GM12878 (cell line): ENCODE measurements around the gene ITGB2.

ENCODE experiments used
- BCL11A ChIP-seq: IDR thresholded peaks from 2 replicates; pipeline ENCODE4 v1.6.1; 2011; ENCODE audit warnings: low read depth, low read length
- CHD2 ChIP-seq: IDR thresholded peaks from 2 replicates; pipeline ENCODE4 v1.6.1; 2011; ENCODE audit warnings: low read depth, low read length, improper control_type of control experiment, borderline replicate concordance
- SMAD1 ChIP-seq: fragments of 450-650 bp; IDR thresholded peaks from 2 replicates; pipeline ENCODE4 v1.6.1; 2018; ENCODE audit warnings: mild to moderate bottlenecking, low read depth; ENCODE audit not compliant: partially characterized antibody
- SMC3 ChIP-seq: IDR thresholded peaks from 2 replicates; pipeline ENCODE4 v1.6.1; 2011; ENCODE audit warnings: low read length, improper control_type of control experiment, borderline replicate concordance
- STAT1 ChIP-seq: fragments of 450-650 bp; conservative IDR thresholded peaks from 2 replicates; pipeline ENCODE4 v1.6.1; 2014; ENCODE audit warnings: antibody characterized with exemption, mild to moderate bottlenecking
- TF ChIP-seq, protein P1 (sequence below): IDR thresholded peaks from 2 replicates; pipeline ENCODE4 v1.6.1; 2012; ENCODE audit warnings: low read depth, low read length, improper control_type of control experiment

GRCh38 chr21:44866780-44867179 is 53.9 kb downstream of the ITGB2 start:
- TF ChIP-seq STAT1 (no peak), BCL11A (no peak), CHD2 (no peak), SMAD1 (no peak), SMC3 (no peak)
- TF ChIP-seq, protein P1, sequence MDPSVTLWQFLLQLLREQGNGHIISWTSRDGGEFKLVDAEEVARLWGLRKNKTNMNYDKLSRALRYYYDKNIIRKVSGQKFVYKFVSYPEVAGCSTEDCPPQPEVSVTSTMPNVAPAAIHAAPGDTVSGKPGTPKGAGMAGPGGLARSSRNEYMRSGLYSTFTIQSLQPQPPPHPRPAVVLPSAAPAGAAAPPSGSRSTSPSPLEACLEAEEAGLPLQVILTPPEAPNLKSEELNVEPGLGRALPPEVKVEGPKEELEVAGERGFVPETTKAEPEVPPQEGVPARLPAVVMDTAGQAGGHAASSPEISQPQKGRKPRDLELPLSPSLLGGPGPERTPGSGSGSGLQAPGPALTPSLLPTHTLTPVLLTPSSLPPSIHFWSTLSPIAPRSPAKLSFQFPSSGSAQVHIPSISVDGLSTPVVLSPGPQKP: no peak
